GM18873 (cell line): ENCODE data around the gene NRCAM.
"Not testable (repeated sequence)": the region's sequence is repeated elsewhere in the genome, so short reads cannot be mapped to it uniquely, and the experiment has no call there.

Source experiments
- ATAC-seq: cut with Tn5 transposase; IDR thresholded peaks from one replicate; pipeline ENCODE4 v1.9.1; 2021; ENCODE audit warnings: mild to moderate bottlenecking, moderate library complexity, moderate number of reproducible peaks; ENCODE audit not compliant: unreplicated experiment, low FRiP score

Gene NRCAM

DNA sequence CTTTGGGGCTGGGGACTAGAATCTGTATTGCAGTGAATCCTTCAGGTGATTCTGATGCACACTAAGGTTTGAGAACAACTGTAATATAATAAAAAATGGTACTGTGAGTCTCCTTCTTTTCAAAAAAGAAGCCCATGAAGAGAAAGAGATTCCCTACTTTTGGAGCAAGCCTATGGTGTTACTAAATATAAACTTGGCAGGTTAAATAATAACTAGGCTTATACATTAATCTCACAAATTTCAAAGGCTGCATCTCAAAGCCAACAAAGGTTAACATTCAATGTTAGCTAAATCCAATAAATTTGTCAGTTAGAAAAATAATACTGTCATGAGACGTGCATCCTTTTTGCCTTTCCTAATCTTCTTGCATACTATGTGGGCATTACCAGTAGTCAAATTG lies 166.4 kb downstream of the NRCAM start:
- no peak for ATAC-seq

GRCh38 chr7:108287857-108288256 lies 168.4 kb downstream of the NRCAM start:
- ATAC-seq = no peak

DNA sequence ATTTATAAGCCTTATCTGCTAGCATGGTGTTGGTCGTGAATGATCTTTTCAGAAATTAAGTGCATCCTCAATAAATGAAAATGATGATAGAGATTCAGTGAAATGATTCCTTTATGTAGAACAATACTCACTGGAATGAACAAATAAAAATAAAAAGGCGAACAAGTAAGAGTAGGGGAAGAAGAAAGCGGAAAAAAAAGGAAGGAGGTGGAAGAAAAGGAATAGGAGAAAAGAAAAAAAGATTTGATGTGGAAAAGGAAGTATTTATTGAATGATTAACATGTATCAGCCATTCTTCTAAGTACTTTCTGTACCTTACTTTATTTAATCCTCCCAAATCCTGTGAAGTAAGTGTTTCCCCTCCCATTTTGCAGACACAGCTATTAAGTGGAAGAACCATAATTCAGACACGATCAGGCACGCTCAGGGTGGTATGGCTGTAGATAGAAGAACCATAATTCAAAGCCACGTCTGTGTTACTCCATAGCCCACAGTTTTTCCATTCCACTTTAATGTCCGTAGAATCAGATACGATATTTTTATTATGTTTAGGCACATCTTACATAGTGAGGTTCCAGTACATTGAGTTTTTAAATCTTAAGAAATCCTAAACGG lies 169.8 kb downstream of the NRCAM start:
- ATAC-seq = no peak

- no peak for ATAC-seq
Measured at GRCh38 chr7:108285778-108286177, 170.5 kb downstream of the NRCAM start.

GRCh38 chr7:108285003-108285368 lies 171.2 kb downstream of the NRCAM start:
- no peak for ATAC-seq

- peak; percentile 39 for ATAC-seq
Measured at GRCh38 chr7:108284349-108285002, 171.8 kb downstream of the NRCAM start.

DNA sequence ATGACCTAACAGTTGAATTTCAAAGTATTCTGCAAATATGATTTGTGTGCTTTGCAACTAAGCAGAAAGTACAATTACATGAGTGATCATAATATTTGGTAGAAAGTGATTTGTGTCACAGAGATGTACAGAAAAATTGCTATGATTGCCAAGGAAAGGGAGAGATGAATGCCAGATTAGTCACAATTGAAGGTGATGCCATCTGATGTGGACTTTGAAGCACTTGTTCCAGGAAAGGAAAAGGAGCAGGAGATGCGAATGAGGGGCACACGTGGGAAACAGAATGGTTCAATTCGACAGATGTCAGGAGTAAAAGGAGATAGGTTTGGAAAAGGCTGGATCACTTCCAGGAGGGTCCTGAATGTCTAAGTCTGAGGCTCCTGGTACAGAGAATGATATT lies 173.0 kb downstream of the NRCAM start:
- no peak for ATAC-seq

- no peak for ATAC-seq
Measured at GRCh38 chr7:108282427-108282996, 173.7 kb downstream of the NRCAM start.

- ATAC-seq = no peak
Measured at GRCh38 chr7:108280136-108280535, 176.1 kb downstream of the NRCAM start.

- ATAC-seq = no peak
Measured at GRCh38 chr7:108278776-108279175, 177.5 kb downstream of the NRCAM start.

DNA sequence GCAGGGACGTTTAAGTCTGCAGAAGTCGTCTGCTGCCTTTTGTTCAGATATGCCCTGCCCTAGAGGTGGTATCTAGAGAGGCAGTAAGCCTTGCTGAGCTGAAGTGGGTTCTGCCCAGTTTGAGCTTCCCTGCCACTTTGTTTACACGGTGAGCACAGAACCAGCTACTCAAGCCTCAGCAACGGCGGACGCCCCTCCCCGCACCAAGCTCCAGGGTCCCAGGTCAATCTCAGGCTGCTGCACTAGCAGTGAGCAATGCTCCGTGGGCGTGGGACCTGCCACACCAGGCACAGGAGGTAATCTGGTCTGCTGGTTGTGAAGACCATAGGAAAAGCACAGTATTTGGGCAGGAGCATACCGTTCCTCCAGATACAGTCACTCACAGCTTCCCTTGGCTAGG lies 178.0 kb downstream of the NRCAM start:
- ATAC-seq = no peak

DNA sequence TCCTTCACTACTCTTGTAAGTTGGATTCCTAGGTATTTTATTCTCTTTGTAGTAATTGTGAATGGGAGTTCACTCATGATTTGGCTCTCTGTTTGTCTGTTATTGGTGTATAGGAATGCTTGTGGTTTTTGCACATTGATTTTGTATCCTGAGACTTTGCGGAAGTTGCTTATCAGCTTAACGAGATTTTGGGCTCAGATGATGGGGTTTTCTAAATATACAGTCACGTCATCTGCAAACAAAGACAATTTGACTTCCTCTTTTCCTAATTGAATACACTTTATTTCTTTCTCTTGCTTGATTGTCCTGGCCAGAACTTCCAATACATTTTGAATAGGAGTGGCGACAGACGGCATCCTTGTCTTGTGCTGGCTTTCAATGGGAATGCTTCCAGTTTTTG lies 181.8 kb downstream of the NRCAM start:
- ATAC-seq = not testable (repeated sequence)

DNA sequence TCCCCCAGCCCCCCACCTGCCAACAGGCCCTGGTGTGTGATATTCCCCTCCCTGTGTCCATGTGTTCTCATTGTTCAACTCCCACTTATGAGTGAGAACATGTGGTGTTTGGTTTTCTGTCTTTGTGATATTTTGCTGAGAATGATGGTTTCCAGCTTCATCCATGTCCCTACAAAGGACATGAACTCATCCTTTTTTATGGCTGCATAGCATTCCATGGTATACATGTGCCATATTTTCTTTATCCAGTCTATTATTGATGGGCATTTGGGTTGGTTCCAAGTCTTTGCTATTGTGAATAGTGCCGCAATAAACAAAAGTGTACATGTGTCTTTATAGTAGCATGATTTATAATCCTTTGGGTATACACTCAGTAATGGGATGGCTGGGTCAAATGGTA lies 183.3 kb downstream of the NRCAM start:
- ATAC-seq = not testable (repeated sequence)

- no peak for ATAC-seq
Measured at GRCh38 chr7:108270385-108271015, 185.7 kb downstream of the NRCAM start.

GRCh38 chr7:108268200-108268820 lies 187.9 kb downstream of the NRCAM start:
- ATAC-seq = no peak

DNA sequence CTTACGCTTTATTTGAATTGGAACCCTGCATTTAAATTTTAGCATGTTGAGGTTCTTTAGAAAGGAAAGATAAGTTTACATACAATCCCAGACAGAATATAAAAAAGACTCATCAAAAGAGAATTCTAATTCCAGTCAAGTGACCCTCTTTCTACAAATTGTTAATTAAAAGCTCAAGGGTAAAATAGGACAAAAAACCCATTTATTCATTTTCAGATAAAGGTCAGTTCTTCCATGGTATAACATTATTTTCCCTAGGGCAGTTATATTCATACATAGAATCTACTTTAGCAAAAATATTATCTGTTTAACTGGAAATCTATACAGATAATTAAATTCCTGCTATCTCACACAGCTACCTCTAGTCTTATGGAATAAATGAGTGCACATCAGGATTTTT lies 188.6 kb downstream of the NRCAM start:
- ATAC-seq = no peak

- no peak for ATAC-seq
Measured at GRCh38 chr7:108266491-108266890, 189.7 kb downstream of the NRCAM start.

- ATAC-seq = no peak
Measured at GRCh38 chr7:108266035-108266434, 190.2 kb downstream of the NRCAM start.

DNA sequence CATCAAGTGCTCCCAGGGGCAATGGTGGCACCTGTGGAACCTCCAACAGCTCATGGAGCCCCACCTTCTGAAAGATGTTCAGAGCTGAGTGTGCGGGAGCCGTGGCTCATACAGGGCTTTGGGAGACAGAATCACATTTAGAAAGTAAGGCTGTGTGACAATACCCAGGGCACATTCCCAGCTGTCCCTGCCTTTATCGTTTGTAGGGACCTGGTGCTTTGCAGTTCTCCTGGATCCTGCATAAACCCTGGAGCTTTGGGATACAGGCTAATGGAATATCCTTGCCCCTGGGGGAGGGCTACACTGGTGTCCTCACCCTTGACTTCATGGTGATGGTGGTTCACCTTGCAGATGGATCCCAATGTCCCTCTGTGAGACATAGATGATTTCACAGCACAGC lies 191.2 kb downstream of the NRCAM start:
- ATAC-seq = no peak

GRCh38 chr7:108263425-108263824 lies 192.8 kb downstream of the NRCAM start:
- no peak for ATAC-seq

GRCh38 chr7:108261560-108262255 lies 194.5 kb downstream of the NRCAM start:
- no peak for ATAC-seq
